K562 (cell line): ENCODE data around the gene GLP1R. TPM values are rescaled to one million over a fixed set of nuclear protein-coding genes. Genes with fewer than 3 reads are reported as not detected.

ENCODE experiments used
- ATAC-seq: fragments of 200-7000 bp; cut with Tn5 transposase; 3 replicates; pipeline ENCODE4 v1.9.1; 2020; ENCODE audit warnings: moderate library complexity
- BruUV-seq: library from RNA; stranded (reverse); fragments of 400-500 nt; replicated peaks from 2 replicates; lab custom pipeline; 2021; lab: Mats Ljungman, UMichigan
- CTCF ChIA-PET: fragments of 300-600 bp; formaldehyde crosslinking; extraction: SDS; loops from one replicate; lab custom pipeline; 2021; ENCODE audit warnings: low intra/inter-chr PET ratio; lab: Yijun Ruan, JAX
- POLR2A ChIA-PET: fragments of 300-600, 350-650 bp; sonication (Branson Sonifier 250); formaldehyde crosslinking; extraction: SDS; loops from one replicate; lab custom pipeline; 2021; ENCODE audit warnings: antibody characterized with exemption, inconsistent platforms; lab: Yijun Ruan, JAX
- DNase-seq, 4 experiments: peaks; one replicate each; pipeline versions ENCODE4 v3.0.0 to v3.0.0-alpha.2; 2011 to 2018; ENCODE audit warnings: low spot score in 3 of 4, mixed read lengths in 3 of 4; ENCODE audit errors: extremely low read depth in 1 of 4
- FAIRE-seq: peaks from 2 replicates; lab custom pipeline; 2011; peaks lifted over from hg19 to GRCh38; lab: Jason Lieb, UNC
- H2AFZ ChIP-seq: 2 replicates; pipeline ENCODE4 v1.6.0; 2011; ENCODE audit warnings: low read depth, low read length, control low read depth, inconsistent platforms
- H3K27ac ChIP-seq: fragments of 200-600 bp; 3 replicates; pipeline ENCODE4 v1.8.0; 2011; ENCODE audit warnings: low read depth, mild to moderate bottlenecking, control low read depth, inconsistent platforms, low read length, moderate library complexity, mixed read lengths; ENCODE audit errors: extremely low read depth
- H3K27me3 ChIP-seq, 2 experiments: fragments of 300-600 bp in 1 of 2; 2 replicates in 1 of 2; 3 replicates in 1 of 2; pipeline versions ENCODE4 v1.6.0 to v1.8.0; 2011; ENCODE audit warnings: inconsistent platforms in 2 of 2, low read length in 2 of 2, mild to moderate bottlenecking in 1 of 2, mixed read lengths in 1 of 2, moderate library complexity in 1 of 2; ENCODE audit not compliant: control insufficient read depth in 2 of 2, insufficient read depth in 2 of 2
- H3K36me3 ChIP-seq: fragments of 300-600 bp; 3 replicates; pipeline ENCODE4 v1.8.0; 2011; ENCODE audit warnings: mild to moderate bottlenecking, low read length, inconsistent platforms; ENCODE audit not compliant: control insufficient read depth, insufficient read depth
- H3K4me1 ChIP-seq, 2 experiments: fragments of 200-600 bp in 1 of 2; replicated peaks in 1 of 2; 2 replicates in 1 of 2; 3 replicates in 1 of 2; pipeline versions ENCODE4 v1.5.1 to v1.8.0; 2011; ENCODE audit warnings: inconsistent platforms in 2 of 2, low read length in 2 of 2, mild to moderate bottlenecking in 1 of 2, mixed read lengths in 1 of 2, moderate library complexity in 1 of 2; ENCODE audit not compliant: control insufficient read depth in 2 of 2, insufficient read depth in 2 of 2
- H3K4me2 ChIP-seq: 2 replicates; pipeline ENCODE4 v1.6.1; 2011; ENCODE audit warnings: low read length, control low read depth, inconsistent platforms, mixed read lengths; ENCODE audit not compliant: insufficient read depth
- H3K4me3 ChIP-seq: fragments of 200-600 bp; sonication (generic), shearing (Covaris generic); 2 replicates; pipeline ENCODE4 v1.5.1; 2016; ENCODE audit warnings: control low read depth, inconsistent platforms
- H3K79me2 ChIP-seq: fragments of 200-600 bp; 3 replicates; pipeline ENCODE4 v1.8.0; 2011; ENCODE audit warnings: low read length, inconsistent platforms; ENCODE audit not compliant: control insufficient read depth, insufficient read depth
- H3K9ac ChIP-seq, 2 experiments: 2 replicates each; pipeline versions ENCODE4 v1.6.0 to v1.6.1; 2011; ENCODE audit warnings: low read depth in 2 of 2, low read length in 2 of 2, control low read depth in 1 of 2, inconsistent platforms in 1 of 2, mild to moderate bottlenecking in 1 of 2, mixed read lengths in 1 of 2; ENCODE audit not compliant: insufficient read depth in 1 of 2
- H3K9me1 ChIP-seq: one replicate; pipeline ENCODE4 v1.6.0; 2011; ENCODE audit warnings: inconsistent platforms, mild to moderate bottlenecking, low read length, moderate library complexity; ENCODE audit not compliant: control insufficient read depth, insufficient read depth
- H3K9me3 ChIP-seq: replicated peaks from 2 replicates; pipeline ENCODE4 v1.5.1; 2011; ENCODE audit warnings: low read depth, low read length, inconsistent platforms; ENCODE audit not compliant: control insufficient read depth, insufficient read depth
- H4K20me1 ChIP-seq: replicated peaks from 2 replicates; pipeline ENCODE4 v1.6.1; 2011; ENCODE audit warnings: low read length, inconsistent platforms, mixed read lengths; ENCODE audit not compliant: control insufficient read depth, insufficient read depth
- HMG20A ChIP-seq: fragments of 450-650 bp; formaldehyde crosslinking; conservative IDR thresholded peaks from 2 replicates; pipeline ENCODE4 v1.4.0; 2020; ENCODE audit warnings: mild to moderate bottlenecking, mixed read lengths
- HNRNPLL ChIP-seq: fragments of 200-400 bp; formaldehyde crosslinking; IDR thresholded peaks from 2 replicates; pipeline ENCODE4 v1.6.1; 2017; ENCODE audit warnings: low read length, low read depth, mild to moderate bottlenecking; ENCODE audit not compliant: poor library complexity, severe bottlenecking
- NCOA2 ChIP-seq, 2 experiments: fragments of 450-650 bp; IDR thresholded peaks; 2 replicates each; pipeline ENCODE4 v1.6.1; 2018; ENCODE audit warnings: mild to moderate bottlenecking in 2 of 2, moderate library complexity in 1 of 2; ENCODE audit not compliant: partially characterized antibody in 2 of 2
- TOE1 ChIP-seq, 2 experiments: fragments of 450-650 bp in 1 of 2; sonication (generic) in 1 of 2; formaldehyde crosslinking in 1 of 2; IDR thresholded peaks; 2 replicates each; pipeline versions ENCODE4 v1.7.1 to v1.8.0; 2016 to 2022; ENCODE audit warnings: borderline replicate concordance in 2 of 2, mild to moderate bottlenecking in 2 of 2, antibody characterized with exemption in 1 of 2, inconsistent platforms in 1 of 2, low read depth in 1 of 2, missing genetic modification reagents in 1 of 2, moderate library complexity in 1 of 2
- WGBS: fragments of 100-300 bp; shearing (Covaris generic); methylation state at CpG from one replicate; pipeline ENCODE4 v1.1.6; 2016; ENCODE audit warnings: low coverage, mixed read lengths; ENCODE audit not compliant: insufficient coverage; ENCODE audit errors: missing lambda C conversion rate; 5-methylcytosine and 5-hydroxymethylcytosine counted together
- in situ Hi-C: fragments of 300-500 bp; cut with MboI; formaldehyde crosslinking; loops from 4 replicates; pipeline ENCODE4 v1.15.0; 2018; ENCODE audit warnings: inconsistent platforms, mixed read lengths
- intact Hi-C: fragments of 100-400 bp; cut with micrococcal nuclease; formaldehyde crosslinking; loops from 2 replicates; pipeline ENCODE4 v1.14.2; 2022
- polyA plus RNA-seq, 8 experiments: library from polyadenylated mRNA; depleted of rRNA in 4 of 8; stranded (reverse) in 5 of 8; unstranded in 3 of 8; fragments of >200 nt; fragmentation: Nextera tagmentation in 2 of 8; fragmentation: Illumina TruSeq in 1 of 8; extraction: Ambion mirVana in 2 of 8; extraction: Trizol in 1 of 8; gene quantifications; 2 replicates each; pipeline versions ENCODE4 v1.2.1 to v1.2.3, GENCODE V29; 2011 to 2014; ENCODE audit warnings: inconsistent platforms in 1 of 8, missing spikeins in 1 of 8
- total RNA-seq, 7 experiments: library from RNA; depleted of rRNA in 6 of 7; stranded (reverse); fragments of >200 nt in 6 of 7; fragmentation: Illumina TruSeq in 2 of 7; extraction: Trizol in 2 of 7; gene quantifications; 2 replicates each; pipeline versions ENCODE4 v1.2.1 to v1.2.3, GENCODE V29; 2011 to 2021; ENCODE audit warnings: low replicate concordance in 1 of 7

The GLP1R gene
- total and polyA plus RNA-seq, 9 of the 15 experiments (the other 6 are each of a cell fraction or from before 2014, with no cell fraction given) = not detected

- DNase-seq (no peak), FAIRE-seq (no peak), ATAC-seq (no peak)
- WGBS = 0% methylated on average over 7 of the region's 7 CpGs
- Histone ChIP-seq H3K9me1 (no peaks in the 10 kb centered on the region), H3K27me3 (peaks cover 39 to 84% of the 10 kb centered on the region in 2 experiments), H3K36me3 (no peaks in the 10 kb centered on the region), H3K4me3 (no peak overlapping the region), H2AFZ (no peak overlapping the region), H4K20me1 (peaks cover 16% of the 10 kb centered on the region), H3K4me2 (no peak overlapping the region), H3K9me3 (no peaks in the 10 kb centered on the region), H3K4me1 (no peaks in the 10 kb centered on the region; a peak in 1 of 5 replicates), H3K79me2 (no peaks in the 10 kb centered on the region), H3K27ac (no peak overlapping the region), H3K9ac (no peak overlapping the region)
- no TSS peak for BruUV-seq
- CTCF ChIA-PET = no interaction called here
- intact Hi-C loops = loop anchor here (5.0 kb wide), 1 partner anchor 215 kb away; no protein-coding TSS in a partner anchor
- POLR2A ChIA-PET = interaction anchor here (0.6 to 2.4 kb wide), 3 partner anchors 13 to 25 kb away, joined by 3 to 5 read pairs (median 3); no protein-coding TSS in a partner anchor
- in situ Hi-C loops = no loop called here
- TF ChIP-seq HNRNPLL (no peak), TOE1 (IDR thresholded peaks at IDR 0.05; ENCODE audit: borderline replicate concordance) (no peak), TOE1 (CRISPR knock-in tag; IDR thresholded peaks at IDR 0.05; ENCODE audit: borderline replicate concordance, low read depth) (no peak), HMG20A (no peak), NCOA2 (IDR thresholded peaks at IDR 0.05; ENCODE audit: partially characterized antibody in 2 of 2) (no peak)
Measured at GRCh38 chr6:39087197-39087596, 38.6 kb downstream of the GLP1R start.
